NCI-H1436 treated with DMSO at 0.1 percent for 48 hours (cell line): ENCODE data around the gene GDPD3.
A peak's percentile ranks its signal among the peaks of the same experiment; 100 is the strongest.

ENCODE experiments used
- DNase-seq: peaks from one replicate; lab custom pipeline; 2025; lab: John Stamatoyannopoulos, UW

GDPD3 gene

DNA sequence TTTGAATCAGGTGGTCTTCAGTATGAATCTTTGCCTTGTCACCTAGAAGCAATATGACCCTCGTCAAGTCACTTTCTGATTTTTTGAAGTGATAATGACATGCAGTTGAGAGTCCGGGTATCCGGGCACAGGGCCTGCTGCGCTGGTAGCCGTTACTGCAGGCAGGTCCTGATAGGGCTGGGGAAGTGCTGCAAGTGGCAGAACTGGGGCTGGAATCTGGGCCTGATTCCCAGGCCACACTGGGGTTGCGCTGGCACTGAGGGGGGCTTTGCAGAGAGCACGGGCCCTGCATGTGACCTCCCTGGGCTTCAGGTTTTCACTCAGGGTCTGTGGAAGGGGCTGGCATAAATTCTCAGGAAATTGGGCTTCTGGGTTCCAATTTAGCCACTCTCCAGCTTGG is 34.6 kb downstream of the GDPD3 start:
- DNase-seq: no peak

DNA sequence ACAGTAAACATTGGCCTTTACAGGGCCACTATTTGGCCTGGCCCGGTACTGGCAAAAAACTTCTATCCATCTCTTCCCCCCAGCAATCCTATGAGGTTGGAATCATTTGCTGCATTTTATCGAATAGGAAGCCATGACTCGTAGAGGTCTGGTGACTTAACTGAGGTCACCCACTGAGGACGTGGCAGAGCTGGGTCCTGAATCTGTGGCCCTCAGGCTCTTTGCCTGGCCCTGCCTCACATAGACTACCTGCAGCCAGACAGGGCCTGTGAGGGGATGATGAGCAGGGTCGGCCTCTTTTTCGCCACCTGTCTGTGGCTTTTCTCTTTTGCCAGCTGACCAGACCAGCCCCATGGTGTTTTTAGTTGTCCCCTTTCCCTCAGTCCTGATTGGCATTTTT is 35.7 kb downstream of the GDPD3 start:
- DNase-seq: no peak

DNA sequence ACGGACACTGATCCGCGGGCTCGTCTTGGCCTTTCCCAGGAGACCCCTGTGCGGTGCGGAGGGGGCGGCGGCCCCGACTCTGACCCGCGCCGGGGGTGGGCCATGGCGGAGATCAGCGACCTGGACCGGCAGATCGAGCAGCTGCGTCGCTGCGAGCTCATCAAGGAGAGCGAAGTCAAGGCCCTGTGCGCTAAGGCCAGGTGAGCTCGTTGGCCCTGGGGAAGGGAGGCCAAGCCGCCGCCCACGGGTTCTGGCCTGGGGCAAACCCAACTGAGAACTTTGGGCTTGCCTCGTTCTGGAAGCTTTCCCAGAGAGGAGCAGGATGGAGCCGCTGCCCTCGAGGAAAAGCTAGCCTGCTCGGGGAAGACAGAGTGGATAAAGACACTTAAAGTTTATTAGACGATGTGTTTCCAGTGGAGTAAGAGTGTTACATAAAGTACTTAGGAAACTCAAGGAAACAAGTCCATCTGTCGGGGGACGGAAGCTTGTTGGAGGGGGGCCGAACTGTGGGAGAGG is 37.0 kb downstream of the GDPD3 start:
- DNase-seq: no peak

DNA sequence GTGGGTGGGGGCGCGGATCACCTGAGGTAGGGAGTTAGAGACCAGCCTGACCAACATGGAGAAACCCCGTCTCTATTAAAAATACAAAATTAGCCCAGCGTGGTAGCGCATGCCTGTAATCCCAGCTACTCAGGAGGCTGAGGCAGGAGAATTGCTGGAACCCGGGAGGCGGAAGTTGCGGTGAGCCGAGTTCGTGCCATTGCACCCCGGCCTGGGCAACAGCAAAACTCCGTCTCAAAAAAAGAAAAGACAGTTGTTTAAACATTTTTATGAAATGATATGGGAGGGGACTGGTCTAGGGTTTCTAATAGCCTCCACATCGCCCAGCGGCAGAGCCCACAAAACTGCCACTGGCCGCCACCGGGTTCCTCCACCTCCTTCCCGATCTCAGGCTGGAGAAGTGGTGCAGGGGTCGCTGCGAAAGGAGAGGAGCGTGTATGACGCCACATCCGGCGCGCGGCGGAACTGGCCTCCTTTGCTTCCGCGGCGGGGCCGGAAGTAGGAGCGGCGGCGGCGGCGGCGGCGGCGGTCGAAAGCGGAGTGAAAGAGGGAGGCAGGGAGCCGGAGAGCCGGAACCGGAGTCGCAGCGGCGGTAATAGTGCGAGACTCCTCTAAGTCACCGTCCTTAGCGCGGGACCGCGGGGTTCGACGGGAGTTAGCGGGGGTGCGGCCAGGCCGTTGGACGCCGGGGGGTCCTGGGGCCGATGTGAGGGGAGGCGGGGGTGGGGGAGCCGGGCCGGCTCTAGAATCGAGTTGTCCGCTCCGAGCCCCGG is 37.6 kb downstream of the GDPD3 start, which contains the start of gene PPP4C:
TSS of gene PPP4C (plus strand) at position 492 of the 773 bp plus-strand sequence. CDS start 384 bp downstream, outside the sequence.
- DNase-seq: no peak

DNA sequence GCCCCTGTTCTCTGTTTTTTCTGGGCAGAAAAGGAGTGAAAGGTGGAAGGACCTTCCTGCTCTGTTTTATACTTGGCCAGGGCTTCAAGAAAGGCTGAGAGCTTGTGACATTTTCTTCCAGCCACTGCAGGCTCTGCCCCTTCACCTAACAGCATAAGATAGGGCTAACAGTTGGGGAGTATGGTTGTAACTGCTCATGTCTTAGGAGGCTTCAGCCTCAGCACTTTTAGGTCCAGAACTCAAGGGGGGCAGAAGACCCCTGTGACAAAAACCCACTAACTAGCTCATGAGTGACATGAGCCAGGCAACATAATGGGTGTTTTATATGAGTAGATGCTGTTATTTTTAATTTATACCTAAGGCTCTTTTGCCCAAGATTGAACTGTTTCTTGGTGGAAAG is 42.8 kb downstream of the GDPD3 start:
- no peak for DNase-seq

DNA sequence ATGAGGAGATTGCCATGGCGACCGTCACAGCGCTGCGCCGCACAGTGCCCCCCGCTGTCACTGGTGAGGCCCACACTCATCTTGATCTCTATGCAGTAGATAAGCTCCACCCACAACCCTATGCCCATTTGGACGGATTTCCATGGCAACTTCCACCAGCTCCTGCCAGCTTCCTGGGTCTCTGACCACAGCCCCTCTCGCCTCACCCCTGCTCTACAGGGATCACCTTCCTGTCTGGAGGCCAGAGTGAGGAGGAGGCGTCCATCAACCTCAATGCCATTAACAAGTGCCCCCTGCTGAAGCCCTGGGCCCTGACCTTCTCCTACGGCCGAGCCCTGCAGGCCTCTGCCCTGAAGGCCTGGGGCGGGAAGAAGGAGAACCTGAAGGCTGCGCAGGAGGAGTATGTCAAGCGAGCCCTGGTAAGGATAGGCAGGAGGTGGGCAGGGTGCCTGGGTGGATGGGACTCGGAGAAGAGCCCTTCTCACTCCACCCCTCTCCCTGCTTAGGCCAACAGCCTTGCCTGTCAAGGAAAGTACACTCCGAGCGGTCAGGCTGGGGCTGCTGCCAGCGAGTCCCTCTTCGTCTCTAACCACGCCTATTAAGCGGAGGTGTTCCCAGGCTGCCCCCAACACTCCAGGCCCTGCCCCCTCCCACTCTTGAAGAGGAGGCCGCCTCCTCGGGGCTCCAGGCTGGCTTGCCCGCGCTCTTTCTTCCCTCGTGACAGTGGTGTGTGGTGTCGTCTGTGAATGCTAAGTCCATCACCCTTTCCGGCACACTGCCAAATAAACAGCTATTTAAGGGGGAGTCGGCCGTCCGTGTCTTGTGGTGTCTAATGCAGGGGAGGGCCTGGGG is 43.5 kb downstream of the GDPD3 start:
- DNase-seq: no peak

DNA sequence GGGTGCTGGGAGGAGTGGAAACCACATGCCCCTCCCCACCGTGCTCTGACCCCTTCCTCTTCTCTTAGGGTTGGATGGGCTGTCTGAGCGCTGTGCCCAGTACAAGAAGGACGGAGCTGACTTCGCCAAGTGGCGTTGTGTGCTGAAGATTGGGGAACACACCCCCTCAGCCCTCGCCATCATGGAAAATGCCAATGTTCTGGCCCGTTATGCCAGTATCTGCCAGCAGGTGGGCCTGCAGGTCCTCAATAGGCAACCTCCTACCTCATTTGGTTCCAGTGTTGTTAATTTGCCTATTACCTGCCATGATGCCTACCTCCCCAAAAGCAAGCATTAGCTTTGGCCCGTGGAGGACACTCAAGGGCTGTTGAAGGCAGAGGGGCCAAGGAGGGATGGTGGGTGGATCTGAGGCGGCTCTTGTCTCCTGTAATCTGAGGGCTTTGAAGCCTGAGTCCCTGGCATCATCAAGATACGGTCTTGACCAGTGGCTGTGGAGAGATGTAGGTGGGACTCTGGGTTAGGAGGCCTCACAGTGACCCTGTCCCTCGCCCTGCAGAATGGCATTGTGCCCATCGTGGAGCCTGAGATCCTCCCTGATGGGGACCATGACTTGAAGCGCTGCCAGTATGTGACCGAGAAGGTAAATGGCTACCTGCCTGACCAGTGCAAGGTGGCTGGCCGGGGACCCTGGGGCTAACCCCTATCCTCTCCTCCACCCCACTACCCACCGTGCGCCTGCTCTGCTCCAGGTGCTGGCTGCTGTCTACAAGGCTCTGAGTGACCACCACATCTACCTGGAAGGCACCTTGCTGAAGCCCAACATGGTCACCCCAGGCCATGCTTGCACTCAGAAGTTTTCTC is 44.4 kb downstream of the GDPD3 start:
- DNase-seq: no peak

DNA sequence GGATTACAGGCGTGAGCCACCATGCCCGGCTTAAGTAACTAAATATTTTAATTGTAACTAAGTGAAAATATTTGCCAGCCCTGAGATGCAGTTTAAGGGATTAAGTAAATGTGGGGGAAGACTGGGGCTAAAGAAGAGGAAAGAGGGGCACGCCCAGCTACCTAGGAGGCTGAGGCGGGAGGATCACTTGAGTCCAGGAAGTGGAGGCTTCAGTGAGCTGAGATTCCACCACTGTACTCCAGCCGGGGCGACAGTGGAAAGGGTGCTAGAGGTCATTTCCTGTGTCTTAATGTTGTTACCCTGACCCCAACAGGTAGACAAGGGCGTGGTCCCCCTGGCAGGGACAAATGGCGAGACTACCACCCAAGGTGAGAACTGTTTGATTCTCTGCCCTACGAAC is 45.0 kb downstream of the GDPD3 start:
- DNase-seq: no peak

DNA sequence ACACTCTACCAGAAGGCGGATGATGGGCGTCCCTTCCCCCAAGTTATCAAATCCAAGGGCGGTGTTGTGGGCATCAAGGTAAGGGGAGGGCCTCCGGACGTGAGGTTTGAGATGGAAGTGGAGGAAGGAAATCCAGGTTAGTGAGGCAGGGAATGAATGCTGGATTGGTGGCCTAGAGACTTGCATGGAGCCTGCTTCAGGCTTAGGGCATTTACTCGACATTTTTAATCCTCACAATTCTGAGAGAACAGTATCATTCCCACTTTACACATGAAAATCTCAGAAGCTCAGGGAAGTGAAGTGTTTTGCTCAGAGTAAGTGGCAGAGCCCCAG is 45.8 kb downstream of the GDPD3 start:
- DNase-seq: no peak

DNA sequence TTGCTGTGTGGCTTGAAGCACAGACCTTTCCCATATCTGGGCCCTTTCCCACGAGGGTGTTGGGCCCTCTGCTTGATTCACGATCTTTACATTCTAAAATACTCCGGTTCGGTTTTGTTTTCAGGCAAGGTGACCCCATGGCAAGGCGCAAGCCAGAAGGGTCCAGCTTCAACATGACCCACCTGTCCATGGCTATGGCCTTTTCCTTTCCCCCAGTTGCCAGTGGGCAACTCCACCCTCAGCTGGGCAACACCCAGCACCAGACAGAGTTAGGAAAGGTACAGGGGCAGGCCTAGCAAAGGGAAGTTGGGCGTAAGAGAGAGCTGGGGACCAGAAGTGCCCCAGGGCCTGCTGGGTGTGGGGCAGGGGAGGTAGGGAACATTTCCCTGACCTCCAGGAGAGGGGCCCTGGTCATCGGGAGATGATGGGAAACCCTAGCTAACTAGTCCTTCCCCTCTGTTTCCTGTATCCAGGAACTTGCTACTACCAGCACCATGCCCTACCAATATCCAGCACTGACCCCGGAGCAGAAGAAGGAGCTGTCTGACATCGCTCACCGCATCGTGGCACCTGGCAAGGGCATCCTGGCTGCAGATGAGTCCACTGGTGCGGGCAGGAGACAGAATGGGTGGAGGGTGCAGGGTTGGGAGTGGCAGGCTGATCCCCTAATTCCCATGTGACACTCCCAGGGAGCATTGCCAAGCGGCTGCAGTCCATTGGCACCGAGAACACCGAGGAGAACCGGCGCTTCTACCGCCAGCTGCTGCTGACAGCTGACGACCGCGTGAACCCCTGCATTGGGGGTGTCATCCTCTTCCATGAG is 46.4 kb downstream of the GDPD3 start:
- DNase-seq: no peak

DNA sequence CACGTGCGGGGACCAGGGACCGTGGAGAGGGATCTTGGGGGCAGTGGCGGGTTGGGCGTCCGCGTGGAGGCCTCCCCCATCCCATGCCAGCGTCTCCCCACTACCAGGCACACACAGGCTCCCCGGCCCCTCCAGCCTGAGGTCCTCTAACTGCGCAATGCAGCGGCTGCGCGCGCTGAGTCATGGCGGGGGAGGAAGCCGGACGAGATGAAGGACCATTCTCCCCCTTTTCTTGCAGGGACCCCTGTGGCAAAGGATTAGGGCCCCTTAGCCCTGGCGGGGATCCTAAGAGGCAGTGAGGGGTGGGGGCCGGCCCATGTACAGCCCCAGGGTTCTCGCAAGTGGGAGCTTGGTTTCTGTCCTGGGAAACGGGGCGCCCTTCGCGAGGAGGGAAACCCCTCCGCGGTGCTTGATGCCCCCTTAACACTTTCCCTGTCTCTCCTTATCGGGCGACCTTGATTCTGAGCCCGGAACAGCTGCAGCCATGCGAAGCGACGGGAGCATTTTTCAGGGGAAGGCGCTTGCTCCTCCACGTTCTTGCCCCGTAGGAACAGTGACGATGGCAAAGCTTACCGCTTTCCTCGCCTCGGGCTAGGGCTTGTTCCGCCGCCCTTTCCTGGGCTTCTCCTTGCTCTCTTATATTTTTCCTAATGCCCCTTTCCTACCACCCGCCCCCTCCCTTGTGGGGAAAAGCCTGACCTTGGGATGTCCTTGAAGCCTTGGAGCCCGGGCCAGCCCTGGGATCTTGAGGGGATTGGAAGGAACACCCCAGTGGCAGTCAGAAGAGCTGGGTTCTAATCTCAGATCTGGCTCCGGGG is 47.2 kb downstream of the GDPD3 start:
- no peak for DNase-seq

DNA sequence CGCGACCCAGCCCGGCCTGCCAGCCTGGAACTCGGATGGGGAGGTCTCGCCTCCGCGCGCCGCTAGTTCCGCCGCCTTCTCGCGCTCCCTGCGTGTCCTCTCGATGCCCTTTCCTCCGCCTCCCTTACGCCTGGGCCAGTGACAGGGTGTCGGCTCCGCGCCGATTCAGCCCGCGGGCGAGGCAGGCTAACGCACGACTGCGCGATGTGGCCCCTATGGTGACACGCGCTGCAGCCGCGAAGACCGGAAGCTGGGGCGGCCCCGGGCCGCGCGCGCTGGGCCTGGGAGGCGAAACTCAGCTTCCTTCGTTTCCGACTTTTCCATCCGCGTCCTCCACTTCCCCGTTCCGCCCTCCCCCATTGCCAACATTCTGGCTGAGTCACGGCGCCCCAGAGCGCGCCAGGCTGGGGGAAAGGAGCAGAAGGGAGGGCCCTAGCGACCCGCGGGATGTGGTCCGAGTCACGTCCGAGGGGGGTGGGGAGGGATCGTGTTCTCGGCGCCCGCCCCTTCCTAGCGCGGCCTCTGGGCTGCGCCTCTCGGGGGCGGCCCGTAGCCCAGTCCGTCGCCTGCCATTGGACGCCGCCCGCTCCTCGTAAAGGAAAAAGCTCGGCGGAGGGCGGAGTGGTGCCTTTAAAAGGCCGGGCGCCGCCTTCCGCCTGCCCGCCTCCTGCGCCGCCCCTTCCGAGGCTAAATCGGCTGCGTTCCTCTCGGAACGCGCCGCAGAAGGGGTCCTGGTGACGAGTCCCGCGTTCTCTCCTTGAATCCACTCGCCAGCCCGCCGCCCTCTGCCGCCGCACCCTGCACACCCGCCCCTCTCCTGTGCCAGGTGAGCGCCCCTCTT is 48.0 kb downstream of the GDPD3 start, which contains the start of gene ALDOA:
TSS of gene ALDOA (plus strand) at position 659 of the 841 bp plus-strand sequence. CDS start 1,138 bp downstream, outside the sequence.
- peak; percentile 79 for DNase-seq

DNA sequence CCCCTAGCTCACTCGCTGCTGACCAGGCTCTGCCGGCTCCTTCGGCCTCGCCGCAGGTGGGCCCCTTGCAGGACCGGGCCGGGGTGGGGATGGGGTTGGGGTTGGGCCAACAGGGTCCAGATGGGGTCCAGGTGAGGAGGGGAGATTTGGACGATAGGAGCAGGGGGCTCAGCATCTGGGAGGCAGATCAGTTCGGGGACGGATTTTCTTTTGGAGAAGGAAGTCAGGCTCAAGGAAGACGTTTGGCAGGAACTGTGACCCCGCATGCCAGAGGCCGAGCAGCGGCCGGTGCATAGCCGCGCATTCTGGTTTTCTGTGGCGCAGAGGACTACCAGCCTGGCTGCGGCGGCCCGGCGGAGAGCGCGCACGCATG is 48.6 kb downstream of the GDPD3 start:
- DNase-seq: no peak

DNA sequence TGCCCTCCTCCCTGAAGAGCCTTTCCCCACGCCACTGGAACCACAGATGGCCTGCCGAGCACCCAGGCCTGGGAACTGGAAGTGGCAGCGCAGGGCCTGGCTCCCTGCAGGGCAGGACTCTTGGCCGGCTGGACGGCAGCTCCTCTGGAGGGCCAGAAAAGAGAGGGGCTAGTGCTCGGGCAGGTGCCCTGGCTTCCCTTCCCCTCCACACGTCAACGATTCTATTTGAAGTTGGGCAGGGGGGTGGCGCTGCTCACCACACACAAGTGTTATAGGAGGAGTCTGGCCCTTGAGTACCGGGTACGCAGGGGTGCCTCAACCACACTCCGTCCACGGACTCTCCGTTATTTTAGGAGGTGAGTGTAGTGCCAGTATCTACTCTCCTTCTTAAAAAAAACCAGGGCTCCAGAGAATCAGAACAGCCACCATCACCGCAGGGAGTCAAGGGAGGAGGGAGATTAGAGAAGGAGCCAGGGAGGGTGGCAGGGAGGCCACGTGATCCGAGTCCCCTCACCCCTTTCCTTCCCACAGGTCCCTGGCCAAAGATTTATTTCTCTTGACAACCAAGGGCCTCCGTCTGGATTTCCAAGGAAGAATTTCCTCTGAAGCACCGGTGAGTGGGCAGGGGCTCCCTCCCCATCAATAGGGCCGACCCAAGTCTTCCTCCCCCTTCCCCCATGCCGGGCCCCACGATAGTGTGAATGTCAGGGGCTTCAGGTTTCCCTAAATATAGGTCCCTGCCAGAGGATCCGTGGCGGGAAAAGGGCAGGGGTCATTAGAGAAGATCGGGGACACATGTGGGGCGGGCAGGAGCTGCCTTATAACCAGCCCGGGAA is 49.2 kb downstream of the GDPD3 start:
- DNase-seq: no peak

DNA sequence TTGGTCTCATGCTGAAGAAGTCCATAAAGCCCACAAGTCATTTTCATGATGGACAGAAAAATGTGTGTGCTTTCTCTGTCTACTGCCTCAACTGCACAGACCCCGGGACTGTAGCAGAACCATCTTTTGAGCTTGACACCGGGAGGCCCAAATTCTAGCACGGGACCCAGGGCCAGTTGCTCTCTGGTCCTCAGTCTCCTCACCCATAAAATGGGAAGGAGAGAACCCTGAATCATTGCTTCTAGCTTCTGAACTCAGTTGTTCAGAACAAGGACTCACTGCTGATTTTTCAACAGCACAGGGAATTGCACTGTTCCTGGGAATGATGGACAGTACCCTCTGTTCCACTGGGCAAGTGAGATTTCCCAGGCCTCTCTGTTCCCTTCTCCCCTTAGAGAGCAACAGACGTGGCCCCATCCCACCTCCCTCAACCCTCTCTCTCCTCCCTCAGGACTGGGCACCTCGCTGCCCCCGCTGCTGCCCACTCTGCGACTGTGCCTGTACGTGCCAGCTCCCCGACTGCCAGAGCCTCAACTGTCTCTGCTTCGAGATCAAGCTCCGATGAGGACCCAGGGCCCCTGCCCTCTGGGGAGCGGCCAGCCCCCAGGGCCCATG is 50.0 kb downstream of the GDPD3 start:
- DNase-seq: no peak

DNA sequence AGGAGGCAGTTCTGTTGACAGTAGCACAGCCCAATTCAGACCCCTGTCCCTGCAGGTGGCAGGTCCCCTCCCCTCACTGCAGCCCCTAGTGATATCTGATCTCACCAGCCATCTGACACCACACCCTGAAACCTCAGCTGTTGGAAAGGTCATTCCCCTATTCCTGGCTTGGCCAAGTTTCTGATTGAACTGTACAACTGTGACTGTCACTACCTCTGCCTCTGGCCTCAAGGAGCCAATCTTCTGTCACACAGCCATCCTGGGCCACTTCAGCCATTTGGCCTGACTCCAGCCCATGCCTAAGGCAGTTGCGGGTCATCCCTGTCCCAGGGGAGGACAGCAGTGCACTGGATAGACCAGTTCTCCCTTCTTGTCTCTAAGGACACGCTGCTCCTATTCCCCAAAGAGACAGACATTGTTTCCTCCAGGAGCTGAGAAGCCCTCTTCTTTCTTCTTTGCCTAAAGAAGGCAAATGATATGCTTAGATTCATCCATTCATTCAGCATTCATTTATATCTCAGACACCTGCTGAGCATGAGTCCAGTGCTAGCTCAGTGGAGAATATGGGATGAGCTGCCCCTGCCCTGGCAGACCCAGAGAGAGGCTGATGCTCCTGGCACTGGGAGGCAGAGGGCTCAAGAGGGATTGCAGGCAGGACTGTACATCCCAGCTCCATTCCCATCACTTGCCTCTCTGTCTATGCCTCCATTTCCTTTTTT is 52.3 kb downstream of the GDPD3 start:
- no peak for DNase-seq

DNA sequence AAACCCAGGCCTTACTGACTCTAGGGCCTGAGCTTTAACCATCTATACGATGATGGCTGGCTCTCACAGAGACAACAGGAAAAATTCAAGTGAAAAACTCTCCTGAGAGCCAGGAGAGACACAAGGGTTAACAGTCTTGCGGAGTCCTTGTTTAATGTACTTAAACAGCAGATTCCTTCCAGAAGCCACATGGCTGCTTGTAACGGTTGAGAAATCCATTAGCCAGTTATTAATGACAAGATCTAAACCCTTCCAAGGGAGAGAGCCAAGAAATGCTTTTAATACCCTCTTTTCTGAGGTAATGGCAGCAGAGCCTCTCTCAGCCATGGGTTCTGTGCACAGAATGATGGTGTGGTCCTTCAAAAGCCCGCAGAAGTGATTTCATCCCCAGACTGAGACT is 53.0 kb downstream of the GDPD3 start:
- DNase-seq: no peak
